ENCODE measurements around the gene STXBP6.
"Not testable (repeated sequence)": the region's sequence is repeated elsewhere in the genome, so short reads cannot be mapped to it uniquely, and the experiment has no call there.

STXBP6 gene

GRCh38 chr14:24809135-24809534, 240.8 kb downstream of the STXBP6 start:
- no peaks in the 10 kb centered on the region for H3K27me3 ChIP-seq (replicated peaks in 2 of 5; ENCODE audit: control insufficient read depth in 4 of 5, insufficient read depth in 5 of 5, low read length in 4 of 5)
- ChIA-PET CTCF (interaction anchor here (0.9 to 1.6 kb wide), 3 partner anchors 35 to 233 kb away, joined by 3 to 4 read pairs (median 3); no protein-coding TSS in a partner anchor), POLR2A (no interaction called here)

GRCh38 chr14:24808412-24808811, 241.5 kb downstream of the STXBP6 start:
- CTCF ChIA-PET = interaction anchor here (1.3 to 4.2 kb wide), 3 partner anchors 34 to 221 kb away, joined by 3 to 17 read pairs (median 3); no protein-coding TSS in a partner anchor
- Histone ChIP-seq H3K4me1 (ENCODE audit: control extremely low read depth in 1 of 4, control insufficient read depth in 4 of 4, insufficient read depth in 4 of 4, low read length in 3 of 4) (no peaks in the 10 kb centered on the region), H3K27ac (ENCODE audit: insufficient read depth in 1 of 2, low read depth in 1 of 2, low read length in 2 of 2, poor library complexity in 1 of 2, severe bottlenecking in 2 of 2) (no peak overlapping the region), H3K9me3 (ENCODE audit: control extremely low read depth in 1 of 5, control insufficient read depth in 4 of 5, insufficient read depth in 2 of 5, low read depth in 1 of 5, low read length in 4 of 5) (no peaks in the 10 kb centered on the region), H3K36me3 (ENCODE audit: control insufficient read depth in 4 of 4, insufficient read depth in 4 of 4, low read length in 3 of 4) (no peaks in the 10 kb centered on the region), H3K4me3 (ENCODE audit: control insufficient read depth in 1 of 7, extremely low read depth in 1 of 7, insufficient read depth in 4 of 7, low read depth in 2 of 7, low read length in 6 of 7) (no peak overlapping the region), H3K27me3 (replicated peaks in 2 of 5; ENCODE audit: control insufficient read depth in 4 of 5, insufficient read depth in 5 of 5, low read length in 4 of 5) (no peaks in the 10 kb centered on the region)
- POLR2A ChIA-PET = no interaction called here
- no peak for DNase-seq
- WGBS (ENCODE audit: insufficient coverage) = 96% methylated on average over 6 of the region's 6 CpGs

More at GRCh38 chr14:24809135-24809534, 240.8 kb downstream of the STXBP6 start:
- H3K27ac ChIP-seq (ENCODE audit: insufficient read depth in 1 of 2, low read depth in 1 of 2, low read length in 2 of 2, poor library complexity in 1 of 2, severe bottlenecking in 2 of 2) = no peak overlapping the region
- no peak for DNase-seq
- H3K36me3 ChIP-seq (ENCODE audit: control insufficient read depth in 4 of 4, insufficient read depth in 4 of 4, low read length in 3 of 4) = no peaks in the 10 kb centered on the region
- H3K9me3 ChIP-seq (ENCODE audit: control extremely low read depth in 1 of 5, control insufficient read depth in 4 of 5, insufficient read depth in 2 of 5, low read depth in 1 of 5, low read length in 4 of 5) = no peaks in the 10 kb centered on the region
- WGBS (ENCODE audit: insufficient coverage) = 95% methylated on average over 2 of the region's 2 CpGs
- no peak overlapping the region for H3K4me3 ChIP-seq (ENCODE audit: control insufficient read depth in 1 of 7, extremely low read depth in 1 of 7, insufficient read depth in 4 of 7, low read depth in 2 of 7, low read length in 6 of 7)
- H3K4me1 ChIP-seq (ENCODE audit: control extremely low read depth in 1 of 4, control insufficient read depth in 4 of 4, insufficient read depth in 4 of 4, low read length in 3 of 4) = no peaks in the 10 kb centered on the region

- no peaks in the 10 kb centered on the region for H3K36me3 ChIP-seq (ENCODE audit: control insufficient read depth in 4 of 4, insufficient read depth in 4 of 4, low read length in 3 of 4)
- ChIA-PET CTCF (interaction anchor here (0.6 to 4.3 kb wide), 29 partner anchors 9 to 346 kb away, joined by 3 to 46 read pairs (median 4); no protein-coding TSS in a partner anchor), POLR2A (interaction anchor here (0.8 kb wide), 1 partner anchor 222 kb away, joined by 3 read pairs; no protein-coding TSS in a partner anchor)
- H3K27ac ChIP-seq (ENCODE audit: insufficient read depth in 1 of 2, low read depth in 1 of 2, low read length in 2 of 2, poor library complexity in 1 of 2, severe bottlenecking in 2 of 2) = no peak overlapping the region
- no peaks in the 10 kb centered on the region for H3K9me3 ChIP-seq (ENCODE audit: control extremely low read depth in 1 of 5, control insufficient read depth in 4 of 5, insufficient read depth in 2 of 5, low read depth in 1 of 5, low read length in 4 of 5)
- no peak overlapping the region for H3K4me3 ChIP-seq (ENCODE audit: control insufficient read depth in 1 of 7, extremely low read depth in 1 of 7, insufficient read depth in 4 of 7, low read depth in 2 of 7, low read length in 6 of 7)
- H3K27me3 ChIP-seq (replicated peaks in 2 of 5; ENCODE audit: control insufficient read depth in 4 of 5, insufficient read depth in 5 of 5, low read length in 4 of 5) = no peaks in the 10 kb centered on the region
- 40% methylated on average over 6 of the region's 9 CpGs for WGBS (ENCODE audit: insufficient coverage)
- DNase-seq = peak; percentile 51 to 81 (median 75)
- H3K4me1 ChIP-seq (ENCODE audit: control extremely low read depth in 1 of 4, control insufficient read depth in 4 of 4, insufficient read depth in 4 of 4, low read length in 3 of 4) = no peaks in the 10 kb centered on the region
Measured at GRCh38 chr14:24806061-24806678, 243.8 kb downstream of the STXBP6 start.

- POLR2A ChIA-PET = no interaction called here
- WGBS (ENCODE audit: insufficient coverage) = 70% methylated on average over 1 of the region's 3 CpGs
- Histone ChIP-seq H3K27me3 (replicated peaks in 2 of 5; ENCODE audit: control insufficient read depth in 4 of 5, insufficient read depth in 5 of 5, low read length in 4 of 5) (no peaks in the 10 kb centered on the region), H3K4me3 (ENCODE audit: control insufficient read depth in 1 of 7, extremely low read depth in 1 of 7, insufficient read depth in 4 of 7, low read depth in 2 of 7, low read length in 6 of 7) (no peak overlapping the region), H3K9me3 (ENCODE audit: control extremely low read depth in 1 of 5, control insufficient read depth in 4 of 5, insufficient read depth in 2 of 5, low read depth in 1 of 5, low read length in 4 of 5) (no peaks in the 10 kb centered on the region), H3K27ac (ENCODE audit: insufficient read depth in 1 of 2, low read depth in 1 of 2, low read length in 2 of 2, poor library complexity in 1 of 2, severe bottlenecking in 2 of 2) (no peak overlapping the region), H3K36me3 (ENCODE audit: control insufficient read depth in 4 of 4, insufficient read depth in 4 of 4, low read length in 3 of 4) (no peaks in the 10 kb centered on the region), H3K4me1 (ENCODE audit: control extremely low read depth in 1 of 4, control insufficient read depth in 4 of 4, insufficient read depth in 4 of 4, low read length in 3 of 4) (no peaks in the 10 kb centered on the region)
- CTCF ChIA-PET = interaction anchor here (1.0 to 4.3 kb wide), 13 partner anchors 9 to 348 kb away, joined by 3 to 46 read pairs (median 4); no protein-coding TSS in a partner anchor
- DNase-seq = no peak
Measured at GRCh38 chr14:24804552-24805212, 245.3 kb downstream of the STXBP6 start.

GRCh38 chr14:24803933-24804494, 245.9 kb downstream of the STXBP6 start:
- ChIA-PET POLR2A (no interaction called here), CTCF (interaction anchor here (1.0 to 4.3 kb wide), 6 partner anchors 9 to 329 kb away, joined by 3 to 46 read pairs (median 7); no protein-coding TSS in a partner anchor)
- Histone ChIP-seq H3K9me3 (ENCODE audit: control extremely low read depth in 1 of 5, control insufficient read depth in 4 of 5, insufficient read depth in 2 of 5, low read depth in 1 of 5, low read length in 4 of 5) (no peaks in the 10 kb centered on the region), H3K27me3 (replicated peaks in 2 of 5; ENCODE audit: control insufficient read depth in 4 of 5, insufficient read depth in 5 of 5, low read length in 4 of 5) (no peaks in the 10 kb centered on the region), H3K4me1 (ENCODE audit: control extremely low read depth in 1 of 4, control insufficient read depth in 4 of 4, insufficient read depth in 4 of 4, low read length in 3 of 4) (peaks cover 0 to 1% (median under 1%) of the 10 kb centered on the region in 4 experiments), H3K36me3 (ENCODE audit: control insufficient read depth in 4 of 4, insufficient read depth in 4 of 4, low read length in 3 of 4) (no peaks in the 10 kb centered on the region), H3K4me3 (ENCODE audit: control insufficient read depth in 1 of 7, extremely low read depth in 1 of 7, insufficient read depth in 4 of 7, low read depth in 2 of 7, low read length in 6 of 7) (no peak overlapping the region), H3K27ac (ENCODE audit: insufficient read depth in 1 of 2, low read depth in 1 of 2, low read length in 2 of 2, poor library complexity in 1 of 2, severe bottlenecking in 2 of 2) (no peak overlapping the region)
- 96% methylated on average over 10 of the region's 10 CpGs for WGBS (ENCODE audit: insufficient coverage)
- DNase-seq = no peak

GRCh38 chr14:24803426-24803825, 246.5 kb downstream of the STXBP6 start:
- whole genome bisulfite sequencing (ENCODE audit: insufficient coverage) = 97% methylated on average over 7 of the region's 10 CpGs
- H3K27ac ChIP-seq (ENCODE audit: insufficient read depth in 1 of 2, low read depth in 1 of 2, low read length in 2 of 2, poor library complexity in 1 of 2, severe bottlenecking in 2 of 2); H3K27me3 ChIP-seq (replicated peaks in 2 of 5; ENCODE audit: control insufficient read depth in 4 of 5, insufficient read depth in 5 of 5, low read length in 4 of 5); H3K4me1 ChIP-seq (ENCODE audit: control extremely low read depth in 1 of 4, control insufficient read depth in 4 of 4, insufficient read depth in 4 of 4, low read length in 3 of 4); H3K4me3 ChIP-seq (ENCODE audit: control insufficient read depth in 1 of 7, extremely low read depth in 1 of 7, insufficient read depth in 4 of 7, low read depth in 2 of 7, low read length in 6 of 7); H3K36me3 ChIP-seq (ENCODE audit: control insufficient read depth in 4 of 4, insufficient read depth in 4 of 4, low read length in 3 of 4); H3K9me3 ChIP-seq (ENCODE audit: control extremely low read depth in 1 of 5, control insufficient read depth in 4 of 5, insufficient read depth in 2 of 5, low read depth in 1 of 5, low read length in 4 of 5); DNase-seq; POLR2A ChIA-PET: not testable (repeated sequence)
- CTCF ChIA-PET = interaction anchor here (0.7 to 4.3 kb wide), 6 partner anchors 8 to 332 kb away, joined by 3 to 46 read pairs (median 3); no protein-coding TSS in a partner anchor

GRCh38 chr14:24802236-24802635, 247.7 kb downstream of the STXBP6 start:
- no peak for DNase-seq
- H3K9me3 ChIP-seq (ENCODE audit: control extremely low read depth in 1 of 5, control insufficient read depth in 4 of 5, insufficient read depth in 2 of 5, low read depth in 1 of 5, low read length in 4 of 5) = no peaks in the 10 kb centered on the region
- POLR2A ChIA-PET = no interaction called here
- H3K36me3 ChIP-seq (ENCODE audit: control insufficient read depth in 4 of 4, insufficient read depth in 4 of 4, low read length in 3 of 4) = no peaks in the 10 kb centered on the region
- H3K4me1 ChIP-seq (ENCODE audit: control extremely low read depth in 1 of 4, control insufficient read depth in 4 of 4, insufficient read depth in 4 of 4, low read length in 3 of 4) = peaks cover 0 to 3% (median 1%) of the 10 kb centered on the region in 4 experiments
- H3K27ac ChIP-seq (ENCODE audit: insufficient read depth in 1 of 2, low read depth in 1 of 2, low read length in 2 of 2, poor library complexity in 1 of 2, severe bottlenecking in 2 of 2) = no peak overlapping the region
- no peak overlapping the region for H3K4me3 ChIP-seq (ENCODE audit: control insufficient read depth in 1 of 7, extremely low read depth in 1 of 7, insufficient read depth in 4 of 7, low read depth in 2 of 7, low read length in 6 of 7)
- H3K27me3 ChIP-seq (replicated peaks in 2 of 5; ENCODE audit: control insufficient read depth in 4 of 5, insufficient read depth in 5 of 5, low read length in 4 of 5) = no peaks in the 10 kb centered on the region
- CTCF ChIA-PET = interaction anchor here (1.0 to 1.2 kb wide), 2 partner anchors 11 to 13 kb away, joined by 3 to 4 read pairs; no protein-coding TSS in a partner anchor
- WGBS (ENCODE audit: insufficient coverage) = 100% methylated on average over 2 of the region's 5 CpGs
